Testis (tissue), 2 donors: Measurements from ENCODE around the gene CTDSPL.

Experiments
- POLR2A ChIP-seq: fragments of 450-650 bp; IDR thresholded peaks from one replicate; pipeline ENCODE4 v1.6.1; 2017; ENCODE audit warnings: antibody characterized with exemption, mild to moderate bottlenecking, moderate library complexity
- TF ChIP-seq, protein P1 (sequence below), 3 experiments: fragments of 450-650 bp in 2 of 3; fragments of 200-600 bp in 1 of 3; sonication (generic) in 1 of 3; IDR thresholded peaks; one replicate each; pipeline ENCODE4 v1.5.1; 2016 to 2019; ENCODE audit warnings: antibody characterized with exemption in 3 of 3, mild to moderate bottlenecking in 2 of 3, moderate library complexity in 1 of 3

DNA sequence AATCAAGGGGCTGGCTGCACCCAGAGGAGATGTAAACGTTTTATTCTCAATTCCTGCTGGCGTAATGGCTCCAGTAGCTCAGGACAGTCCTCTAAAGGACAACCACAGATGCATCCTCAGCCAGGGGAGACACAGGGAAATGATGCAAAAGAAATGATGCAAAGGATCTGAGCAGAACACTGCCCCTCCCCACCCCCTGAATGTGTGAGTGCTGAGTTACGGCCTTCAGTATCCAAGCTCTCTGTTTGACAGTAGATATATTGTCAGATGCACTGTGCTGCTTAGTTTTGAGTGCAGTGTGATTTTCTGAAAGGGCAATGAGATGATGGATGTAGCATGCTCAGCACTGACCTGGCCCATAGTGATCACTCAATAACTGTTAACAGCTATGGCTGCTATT lies 41.4 kb upstream of the CTDSPL start:
- TF ChIP-seq, protein P1, sequence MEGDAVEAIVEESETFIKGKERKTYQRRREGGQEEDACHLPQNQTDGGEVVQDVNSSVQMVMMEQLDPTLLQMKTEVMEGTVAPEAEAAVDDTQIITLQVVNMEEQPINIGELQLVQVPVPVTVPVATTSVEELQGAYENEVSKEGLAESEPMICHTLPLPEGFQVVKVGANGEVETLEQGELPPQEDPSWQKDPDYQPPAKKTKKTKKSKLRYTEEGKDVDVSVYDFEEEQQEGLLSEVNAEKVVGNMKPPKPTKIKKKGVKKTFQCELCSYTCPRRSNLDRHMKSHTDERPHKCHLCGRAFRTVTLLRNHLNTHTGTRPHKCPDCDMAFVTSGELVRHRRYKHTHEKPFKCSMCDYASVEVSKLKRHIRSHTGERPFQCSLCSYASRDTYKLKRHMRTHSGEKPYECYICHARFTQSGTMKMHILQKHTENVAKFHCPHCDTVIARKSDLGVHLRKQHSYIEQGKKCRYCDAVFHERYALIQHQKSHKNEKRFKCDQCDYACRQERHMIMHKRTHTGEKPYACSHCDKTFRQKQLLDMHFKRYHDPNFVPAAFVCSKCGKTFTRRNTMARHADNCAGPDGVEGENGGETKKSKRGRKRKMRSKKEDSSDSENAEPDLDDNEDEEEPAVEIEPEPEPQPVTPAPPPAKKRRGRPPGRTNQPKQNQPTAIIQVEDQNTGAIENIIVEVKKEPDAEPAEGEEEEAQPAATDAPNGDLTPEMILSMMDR (IDR thresholded peaks at IDR 0.05), result no peak
- TF ChIP-seq POLR2A, result no peak
